ENCODE measurements around the gene ATL1. TPM values are rescaled to one million over a fixed set of nuclear protein-coding genes. Genes with fewer than 3 reads are reported as not detected.

ATL1 gene
- total and polyA plus RNA-seq, 2 donors: 1.5 to 2.6 TPM

DNA sequence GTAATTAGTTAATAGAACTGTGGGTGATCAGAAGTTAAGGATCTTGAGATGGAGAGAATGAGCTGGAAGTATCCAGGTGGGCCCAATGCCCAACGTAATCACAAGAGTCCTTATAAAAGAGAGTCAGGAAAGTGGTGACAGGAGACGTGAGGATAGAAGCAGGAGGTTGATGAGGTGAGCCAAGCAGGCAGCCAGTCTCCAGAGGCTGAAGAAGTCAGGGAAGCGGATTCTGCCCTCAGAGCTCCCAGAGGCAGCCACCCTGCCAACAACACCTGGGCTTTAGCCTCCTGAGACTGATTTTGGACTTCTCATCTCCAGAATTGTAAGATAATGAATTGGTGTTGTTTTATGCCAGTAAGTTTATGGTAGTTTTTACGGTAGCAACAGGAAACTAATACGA, 118.2 kb downstream of the ATL1 start:
- Histone ChIP-seq H3K4me1 (ENCODE audit: control insufficient read depth in 2 of 2, insufficient read depth in 2 of 2, low read length in 2 of 2) (no peaks in the 10 kb centered on the region), H3K27ac (ENCODE audit: low read depth in 1 of 2, low read length in 1 of 2) (no peak overlapping the region), H3K36me3 (ENCODE audit: control insufficient read depth in 2 of 2, insufficient read depth in 2 of 2, low read length in 1 of 2) (no peaks in the 10 kb centered on the region), H3K4me3 (ENCODE audit: low read length in 2 of 2) (no peak overlapping the region), H3K9me3 (ENCODE audit: control insufficient read depth in 2 of 2, insufficient read depth in 1 of 2, low read length in 1 of 2) (no peaks in the 10 kb centered on the region), H3K27me3 (ENCODE audit: control insufficient read depth in 2 of 2, insufficient read depth in 1 of 2, low read length in 1 of 2) (no peaks in the 10 kb centered on the region)
- DNase-seq (ENCODE audit: low read depth in 6 of 9, low spot score in 9 of 9): no peak
- WGBS: 98% methylated on average over 5 of the region's 5 CpGs

DNA sequence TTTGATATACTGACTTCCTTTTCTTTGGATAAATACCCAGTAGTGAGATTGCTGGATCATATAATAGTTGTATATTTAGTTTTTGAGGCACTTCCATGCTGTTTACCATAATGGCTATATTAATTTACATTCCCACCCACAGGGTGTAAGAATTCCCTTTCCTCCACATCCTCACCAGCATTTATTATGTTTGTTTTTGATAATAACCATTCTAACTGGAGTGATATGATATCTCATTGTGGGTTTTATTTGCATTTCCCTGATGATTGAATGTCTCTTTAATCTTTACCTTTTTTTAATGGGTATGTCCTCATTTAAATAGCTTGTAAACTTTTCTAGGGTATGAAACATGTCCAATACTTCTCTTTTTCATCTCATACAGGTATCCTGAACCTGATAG, 119.7 kb downstream of the ATL1 start:
- no peak for DNase-seq (ENCODE audit: low read depth in 6 of 9, low spot score in 9 of 9)
- no peaks in the 10 kb centered on the region for H3K27me3 ChIP-seq (ENCODE audit: control insufficient read depth in 2 of 2, insufficient read depth in 1 of 2, low read length in 1 of 2)
- no peaks in the 10 kb centered on the region for H3K4me1 ChIP-seq (ENCODE audit: control insufficient read depth in 2 of 2, insufficient read depth in 2 of 2, low read length in 2 of 2)
- no peaks in the 10 kb centered on the region for H3K9me3 ChIP-seq (ENCODE audit: control insufficient read depth in 2 of 2, insufficient read depth in 1 of 2, low read length in 1 of 2)
- H3K27ac ChIP-seq (ENCODE audit: low read depth in 1 of 2, low read length in 1 of 2): no peak overlapping the region
- no peak overlapping the region for H3K4me3 ChIP-seq (ENCODE audit: low read length in 2 of 2)
- no peaks in the 10 kb centered on the region for H3K36me3 ChIP-seq (ENCODE audit: control insufficient read depth in 2 of 2, insufficient read depth in 2 of 2, low read length in 1 of 2)

Other genes with a start within 250 kb of the ATL1 start
- 5.1 TPM for gene L2HGDH, start 247.9 kb upstream of the ATL1 start, total RNA-seq
- 1.7 TPM for gene L2HGDH, start 247.9 kb upstream of the ATL1 start, polyA plus RNA-seq
- 5.2 TPM for gene DMAC2L, start 247.8 kb upstream of the ATL1 start, total RNA-seq
- gene DMAC2L, start 247.8 kb upstream of the ATL1 start, polyA plus RNA-seq: 22.2 TPM
- gene CDKL1, start 163.3 kb upstream of the ATL1 start, total RNA-seq: 3.3 TPM
- gene CDKL1, start 163.3 kb upstream of the ATL1 start, polyA plus RNA-seq: 2.4 TPM
- gene MAP4K5, start 27.6 kb upstream of the ATL1 start, total RNA-seq: 20.8 TPM
- gene MAP4K5, start 27.6 kb upstream of the ATL1 start, polyA plus RNA-seq: 22.9 TPM
- gene SAV1, start 108.2 kb downstream of the ATL1 start, total RNA-seq: 7.4 TPM
- gene SAV1, start 108.2 kb downstream of the ATL1 start, polyA plus RNA-seq: 25.9 TPM